ENCODE data around the gene USP34. TPM values are rescaled to one million over a fixed set of nuclear protein-coding genes. Genes with fewer than 3 reads are reported as not detected.

Gene USP34
- total and polyA plus RNA-seq, 2 of the 8 experiments (the other 6 are each of a cell fraction or from before 2014, with no cell fraction given), result 56.7 to 91.7 TPM

- Histone ChIP-seq H3K4me3 (ENCODE audit: extremely low read depth in 1 of 4, insufficient read depth in 2 of 4, low read depth in 3 of 4, low read length in 4 of 4) (no peak overlapping the region), H3K4me2 (ENCODE audit: insufficient read depth in 1 of 2, low read depth in 2 of 2, low read length in 2 of 2) (no peak overlapping the region), H3K4me1 (replicated peaks in 1 of 4; ENCODE audit: control insufficient read depth in 3 of 4, insufficient read depth in 4 of 4, low read length in 3 of 4) (no peaks in the 10 kb centered on the region), H2BK15ac (ENCODE audit: low read length) (no peak overlapping the region), H3K23ac (ENCODE audit: insufficient read length) (no peak overlapping the region), H3K36me3 (ENCODE audit: control insufficient read depth in 2 of 4, insufficient read depth in 4 of 4, low read length in 3 of 4) (peaks cover 31 to 96% (median 68%) of the 10 kb centered on the region in 4 experiments), H2BK5ac (ENCODE audit: low read depth, low read length) (no peak overlapping the region), H3K56ac (replicated peaks; ENCODE audit: insufficient read length, low read depth, low read length) (no peak overlapping the region), H3K79me2 (ENCODE audit: control insufficient read depth in 1 of 2, insufficient read depth in 2 of 2, low read length in 2 of 2) (peaks cover 0 to 45% of the 10 kb centered on the region in 2 experiments; a peak in 2 of 4 replicates), H4K20me1 (replicated peaks in 1 of 2; ENCODE audit: control insufficient read depth in 1 of 2, insufficient read depth in 2 of 2, low read length in 2 of 2) (peaks cover 0 to 4% of the 10 kb centered on the region in 2 experiments), H3K9me3 (ENCODE audit: insufficient read depth in 2 of 2, low read depth in 1 of 2, low read length in 1 of 2) (no peaks in the 10 kb centered on the region), H4K8ac (ENCODE audit: extremely low read depth, insufficient read depth, low read length) (no peak overlapping the region), H2AFZ (ENCODE audit: low read length) (no peak overlapping the region), H2BK120ac (replicated peaks; ENCODE audit: low read depth, low read length) (no peak overlapping the region), H2BK20ac (ENCODE audit: low read length) (no peak overlapping the region), H3K9ac (replicated peaks in 1 of 4; ENCODE audit: extremely low read depth in 1 of 4, low read depth in 3 of 4, low read length in 3 of 4) (no peak overlapping the region), H3K27ac (ENCODE audit: low read depth, low read length) (no peak overlapping the region), H3K4ac (replicated peaks; ENCODE audit: insufficient read length, low read depth, low read length) (no peak overlapping the region), H3K27me3 (replicated peaks in 1 of 4; ENCODE audit: control insufficient read depth in 3 of 4, extremely low read depth in 1 of 4, insufficient read depth in 3 of 4, low read length in 3 of 4) (no peaks in the 10 kb centered on the region), H4K91ac (replicated peaks; ENCODE audit: insufficient read length, low read length) (no peak overlapping the region), H2BK12ac (ENCODE audit: low read depth, low read length) (no peak overlapping the region), H4K5ac (ENCODE audit: insufficient read length, low read depth, low read length) (no peak overlapping the region), H2AK5ac (ENCODE audit: low read depth, low read length) (no peak overlapping the region), H3K23me2 (ENCODE audit: low read depth, low read length) (no peaks in the 10 kb centered on the region), H3K18ac (ENCODE audit: extremely low read depth, low read length) (no peak overlapping the region), H3K14ac (ENCODE audit: insufficient read length) (no peak overlapping the region), H3K79me1 (ENCODE audit: low read depth, low read length) (no peaks in the 10 kb centered on the region)
- FAIRE-seq (no peak), DNase-seq (ENCODE audit: low read depth in 1 of 2, low spot score in 2 of 2) (no peak)
- POLR2A ChIA-PET (ENCODE audit: partially characterized antibody), result no interaction called here
- 95% methylated on average over 2 of the region's 2 CpGs; no CpG with 5 or more reads in 1 of the 2 experiments for WGBS, 2 experiments (ENCODE audit: extremely low coverage in 1 of 2, insufficient coverage in 1 of 2, insufficient read length in 1 of 2, insufficient replicate concordance in 2 of 2, low coverage in 1 of 2, low lambda C conversion rate in 2 of 2, missing lambda C conversion rate in 1 of 2)
- TF ChIP-seq KDM5A (IDR thresholded peaks at IDR 0.05; ENCODE audit: low read length), result no peak
- TF ChIP-seq MAFK (IDR thresholded peaks at IDR 0.05; ENCODE audit: low read depth, low read length), result no peak
- CTCF ChIA-PET (ENCODE audit: partially characterized antibody), result no interaction called here
These were observed 28.2 kb upstream of the USP34 start for GRCh38 chr2:61499060-61499459.

All from H1 (cell line).